AG10803 (cell line): ENCODE measurements around the gene IKBKE.

ENCODE experiments used
- DNase-seq: peaks from one replicate; pipeline ENCODE4 v3.0.0; 2010; ENCODE audit warnings: low read depth
- H3K4me3 ChIP-seq: 2 replicates; pipeline ENCODE4 v1.5.1; 2011; ENCODE audit warnings: mild to moderate bottlenecking, low read length, control low read depth
- TF ChIP-seq, protein P1 (sequence below): conservative IDR thresholded peaks from 2 replicates; pipeline ENCODE4 v1.5.1; 2011; ENCODE audit warnings: mild to moderate bottlenecking, low read length, control low read depth, inconsistent platforms

Gene IKBKE

DNA sequence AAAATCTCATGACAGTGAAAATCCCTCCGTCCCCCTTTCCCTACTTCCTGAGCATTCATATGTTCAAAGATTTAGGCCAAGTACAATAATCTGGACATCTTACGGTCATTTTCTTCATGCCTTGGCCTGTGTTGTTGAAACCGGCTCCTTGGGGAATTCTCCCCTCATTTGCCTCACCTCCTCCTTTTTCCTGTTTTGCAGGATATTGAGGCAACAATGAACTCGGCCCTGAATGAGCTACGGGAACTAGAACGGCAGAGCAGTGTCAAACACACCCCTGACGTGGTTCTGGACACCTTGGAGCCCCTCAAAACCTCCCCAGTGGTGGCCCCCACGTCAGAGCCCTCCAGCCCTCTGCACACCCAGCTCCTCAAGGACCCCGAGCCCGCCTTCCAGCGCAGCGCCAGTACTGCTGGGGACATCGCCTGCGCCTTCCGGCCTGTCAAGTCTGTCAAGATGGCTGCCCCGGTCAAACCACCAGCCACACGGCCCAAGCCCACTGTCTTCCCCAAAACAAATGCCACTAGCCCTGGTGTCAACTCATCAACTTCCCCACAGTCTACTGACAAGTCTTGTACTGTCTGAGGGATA, 9.3 kb upstream of the IKBKE start:
- no peak for DNase-seq
- TF ChIP-seq, protein P1, sequence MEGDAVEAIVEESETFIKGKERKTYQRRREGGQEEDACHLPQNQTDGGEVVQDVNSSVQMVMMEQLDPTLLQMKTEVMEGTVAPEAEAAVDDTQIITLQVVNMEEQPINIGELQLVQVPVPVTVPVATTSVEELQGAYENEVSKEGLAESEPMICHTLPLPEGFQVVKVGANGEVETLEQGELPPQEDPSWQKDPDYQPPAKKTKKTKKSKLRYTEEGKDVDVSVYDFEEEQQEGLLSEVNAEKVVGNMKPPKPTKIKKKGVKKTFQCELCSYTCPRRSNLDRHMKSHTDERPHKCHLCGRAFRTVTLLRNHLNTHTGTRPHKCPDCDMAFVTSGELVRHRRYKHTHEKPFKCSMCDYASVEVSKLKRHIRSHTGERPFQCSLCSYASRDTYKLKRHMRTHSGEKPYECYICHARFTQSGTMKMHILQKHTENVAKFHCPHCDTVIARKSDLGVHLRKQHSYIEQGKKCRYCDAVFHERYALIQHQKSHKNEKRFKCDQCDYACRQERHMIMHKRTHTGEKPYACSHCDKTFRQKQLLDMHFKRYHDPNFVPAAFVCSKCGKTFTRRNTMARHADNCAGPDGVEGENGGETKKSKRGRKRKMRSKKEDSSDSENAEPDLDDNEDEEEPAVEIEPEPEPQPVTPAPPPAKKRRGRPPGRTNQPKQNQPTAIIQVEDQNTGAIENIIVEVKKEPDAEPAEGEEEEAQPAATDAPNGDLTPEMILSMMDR, result no peak
- H3K4me3 ChIP-seq, result no peak overlapping the region

DNA sequence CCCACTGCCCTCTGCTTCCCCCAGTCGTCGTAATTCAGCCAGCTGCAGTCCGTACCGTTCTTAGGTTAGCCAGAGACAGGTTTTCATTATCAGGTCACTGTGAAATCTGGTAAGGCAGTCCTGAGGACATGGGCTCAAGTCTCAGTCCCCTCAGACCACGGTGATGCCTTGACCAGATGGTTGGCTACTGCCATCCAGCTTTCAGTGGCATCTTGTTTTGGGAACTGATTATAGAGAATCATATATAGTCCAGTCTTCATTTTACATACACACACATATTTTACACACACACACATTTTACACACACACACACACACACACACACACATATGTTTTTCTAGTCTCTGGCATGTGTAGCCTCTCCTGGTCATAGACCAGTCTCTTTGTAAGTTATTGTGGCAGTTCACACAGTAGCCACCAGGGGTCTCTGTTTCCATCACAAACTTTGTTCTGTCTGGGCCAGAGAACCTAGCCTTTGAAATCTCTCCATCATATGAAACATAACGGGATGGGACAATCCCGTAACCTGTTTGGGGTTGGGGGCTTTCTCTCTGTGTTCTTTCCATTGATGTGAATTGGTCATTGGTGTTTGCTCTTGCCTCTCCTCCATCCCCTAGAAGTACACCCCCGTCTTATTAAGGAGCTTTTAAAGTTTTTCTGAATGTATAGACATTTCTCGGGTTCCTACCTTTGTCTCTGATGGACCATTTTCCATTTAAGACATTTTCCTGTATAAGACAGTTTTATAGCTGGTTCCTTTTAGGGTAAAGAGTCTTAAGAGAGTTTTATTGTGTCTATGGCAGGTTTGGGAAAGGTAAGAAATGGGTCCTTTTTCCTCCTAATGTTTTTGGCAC, 8.4 kb upstream of the IKBKE start:
- peak; percentile 72 for DNase-seq
- TF ChIP-seq, protein P1, result peak; percentile 86
- no peak overlapping the region for H3K4me3 ChIP-seq

DNA sequence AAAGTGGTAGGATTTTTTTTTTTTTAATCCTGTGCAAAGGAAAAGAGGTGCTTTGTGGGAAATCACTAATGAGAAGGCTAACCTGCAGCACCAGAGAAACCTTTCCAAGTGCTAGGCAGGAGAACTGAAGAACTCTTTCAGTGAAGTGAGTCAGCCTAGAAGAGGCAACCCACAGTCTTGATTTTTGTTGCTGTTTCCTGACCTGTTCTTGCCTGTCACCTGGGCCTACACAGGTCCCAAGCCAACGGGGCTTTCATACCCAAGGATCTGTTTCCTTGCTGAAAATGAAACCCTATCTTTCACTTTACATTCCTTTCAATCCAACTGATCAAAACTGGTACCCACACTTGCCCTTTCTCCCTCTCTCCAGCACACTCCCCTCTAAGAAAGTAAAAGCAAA, 7.1 kb upstream of the IKBKE start:
- no peak overlapping the region for H3K4me3 ChIP-seq
- TF ChIP-seq, protein P1, result no peak
- DNase-seq, result no peak

DNA sequence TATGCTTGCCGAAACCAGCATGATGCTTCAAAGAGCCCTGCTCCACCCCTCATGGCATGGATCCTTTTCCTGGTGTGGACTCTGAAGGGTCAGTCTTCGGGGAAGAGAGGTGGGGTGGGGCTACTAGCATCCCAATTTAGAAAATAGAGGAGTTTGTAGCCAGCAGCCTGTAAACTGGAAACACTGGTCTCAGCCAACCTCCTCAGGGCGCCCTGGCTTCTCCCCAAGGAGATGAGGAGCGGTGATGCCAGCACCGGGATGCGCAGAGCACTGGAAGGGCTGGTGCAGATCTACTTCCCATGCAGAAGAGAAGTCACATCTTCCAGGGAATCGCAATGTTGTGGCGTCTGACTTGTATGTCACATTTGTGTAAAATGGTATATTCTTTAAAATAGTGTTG, 6.4 kb upstream of the IKBKE start:
- no peak overlapping the region for H3K4me3 ChIP-seq
- no peak for DNase-seq
- TF ChIP-seq, protein P1, result no peak

DNA sequence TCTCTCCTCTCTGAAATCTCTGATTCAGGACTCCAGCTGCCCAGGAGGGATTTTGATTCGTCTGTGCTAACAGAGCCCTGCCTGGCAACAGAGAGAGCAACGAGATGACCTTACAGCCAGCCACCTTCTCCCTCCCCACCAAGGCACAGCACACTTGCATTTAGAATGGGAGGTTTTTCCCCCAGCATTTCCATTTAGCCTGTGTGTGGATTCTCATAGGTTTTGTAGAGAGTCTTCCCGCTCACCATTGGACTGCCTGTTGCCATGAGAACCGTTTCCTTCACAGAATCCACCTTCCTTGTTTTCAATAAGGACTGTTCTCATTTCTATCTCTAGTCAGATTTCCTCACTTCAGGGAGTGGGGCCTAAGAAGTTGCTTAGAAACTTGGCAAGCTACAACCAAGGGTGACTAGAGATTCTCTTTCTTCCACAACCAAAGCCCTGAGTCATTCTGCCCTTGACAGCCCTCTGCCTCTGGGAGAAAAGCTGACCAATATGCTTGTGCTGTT, 5.8 kb upstream of the IKBKE start:
- H3K4me3 ChIP-seq, result no peak overlapping the region
- TF ChIP-seq, protein P1, result no peak
- peak; percentile 92 for DNase-seq

DNA sequence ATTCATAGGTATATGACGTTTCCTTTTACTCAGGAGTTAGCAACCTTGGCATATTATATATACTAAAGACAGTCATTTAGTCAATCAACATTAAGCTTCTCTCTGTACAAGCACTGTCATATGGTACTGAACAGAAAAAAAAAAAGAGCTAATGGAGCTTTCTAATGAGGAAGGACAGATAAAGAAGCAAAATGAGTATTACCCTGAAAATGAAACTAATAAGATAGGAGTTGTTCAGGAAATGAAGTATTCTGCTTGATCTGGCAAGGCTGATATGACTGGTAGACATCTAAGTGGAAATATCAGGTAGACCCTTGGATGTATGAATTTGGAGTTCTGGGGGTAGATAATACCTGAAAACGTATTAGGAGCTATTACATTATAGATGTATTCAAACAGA, 4.3 kb upstream of the IKBKE start:
- no peak for DNase-seq
- no peak overlapping the region for H3K4me3 ChIP-seq
- TF ChIP-seq, protein P1, result no peak
